Endodermal cell (in vitro differentiated cells): ENCODE data around the gene MEGF10. TPM values are rescaled to one million over a fixed set of nuclear protein-coding genes. Genes with fewer than 3 reads are reported as not detected.
A peak's percentile ranks its signal among the peaks of the same experiment; 100 is the strongest.

Experiments used
- DNase-seq: peaks from one replicate; pipeline ENCODE4 v3.0.0-alpha.2; 2017
- H3K27ac ChIP-seq: 2 replicates; pipeline ENCODE4 v1.5.1; 2013; ENCODE audit warnings: mild to moderate bottlenecking, low read depth, low read length, moderate library complexity
- H3K27me3 ChIP-seq: 2 replicates; pipeline ENCODE4 v1.6.1; 2013; ENCODE audit warnings: mild to moderate bottlenecking, low read length, moderate library complexity; ENCODE audit not compliant: insufficient read depth, control insufficient read depth, poor library complexity, severe bottlenecking
- H3K36me3 ChIP-seq: 2 replicates; pipeline ENCODE4 v1.7.0; 2013; ENCODE audit warnings: mild to moderate bottlenecking, low read length, moderate library complexity; ENCODE audit not compliant: control insufficient read depth, insufficient read depth
- H3K4me1 ChIP-seq: one replicate; pipeline ENCODE4 v1.7.0; 2013; ENCODE audit warnings: low read length; ENCODE audit not compliant: control insufficient read depth, insufficient read depth
- H3K4me3 ChIP-seq: 2 replicates; pipeline ENCODE4 v1.5.1; 2013; ENCODE audit warnings: mild to moderate bottlenecking, low read length, moderate library complexity
- H3K9ac ChIP-seq: 2 replicates; pipeline ENCODE4 v1.6.1; 2013; ENCODE audit warnings: mild to moderate bottlenecking, low read length, moderate library complexity; ENCODE audit not compliant: poor library complexity, severe bottlenecking; ENCODE audit errors: extremely low read depth
- H3K9me3 ChIP-seq: 2 replicates; pipeline ENCODE4 v1.6.1; 2013; ENCODE audit warnings: mild to moderate bottlenecking, low read length, moderate library complexity; ENCODE audit not compliant: control insufficient read depth
- H3K27ac Mint-ChIP-seq: 2 replicates; pipeline ENCODE4 v1.8.0; 2020; ENCODE audit warnings: mixed read lengths
- H3K27me3 Mint-ChIP-seq: 2 replicates; pipeline ENCODE4 v1.8.0; 2021; ENCODE audit warnings: mild to moderate bottlenecking, mixed read lengths; ENCODE audit not compliant: insufficient read depth
- H3K36me3 Mint-ChIP-seq: 2 replicates; pipeline ENCODE4 v1.8.0; 2020; ENCODE audit warnings: low read depth, mixed read lengths
- H3K4me1 Mint-ChIP-seq: 2 replicates; pipeline ENCODE4 v1.8.0; 2020; ENCODE audit warnings: mixed read lengths
- H3K4me3 Mint-ChIP-seq: 2 replicates; pipeline ENCODE4 v1.8.0; 2020; ENCODE audit warnings: mild to moderate bottlenecking, moderate library complexity, mixed read lengths
- H3K9me3 Mint-ChIP-seq: 2 replicates; pipeline ENCODE4 v1.8.0; 2020; ENCODE audit warnings: mild to moderate bottlenecking, mixed read lengths
- CTCF ChIP-seq: fragments of 200-600 bp; sonication (generic); conservative IDR thresholded peaks from 2 replicates; pipeline ENCODE4 v1.5.0; 2021; ENCODE audit warnings: antibody characterized with exemption, mild to moderate bottlenecking
- WGBS, 2 experiments: methylation state at CpG; one replicate each; pipeline versions ENCODE4 v1.1.5 to v1.1.7; 2013; ENCODE audit warnings: missing lambda C conversion rate in 2 of 2, mixed read lengths in 1 of 2; ENCODE audit not compliant: insufficient coverage in 1 of 2, insufficient read length in 1 of 2; 5-methylcytosine and 5-hydroxymethylcytosine counted together
- total RNA-seq, 2 donors: library from RNA; stranded (reverse); fragmentation: NEBNext Ultra II Directional in 1 of 2; extraction: Animal tissue kit (Norgen Biotek cat#: 25700) in 1 of 2; gene quantifications; 2 replicates in 1 of 2; 3 replicates in 1 of 2; pipeline ENCODE4 v1.2.1, GENCODE V29; 2021

Gene MEGF10
- total RNA-seq, 2 donors from 2014 or later = 12.7 to 17.7 TPM

- H3K9me3 ChIP-seq = no peaks in the 10 kb centered on the region
- Mint-ChIP-seq H3K27ac (peak overlapping the region; percentile 60), H3K9me3 (no peaks in the 10 kb centered on the region), H3K4me3 (no peak overlapping the region), H3K36me3 (no peaks in the 10 kb centered on the region), H3K27me3 (no peaks in the 10 kb centered on the region), H3K4me1 (peaks cover 60% of the 10 kb centered on the region)
- peaks cover 28% of the 10 kb centered on the region for H3K4me1 ChIP-seq
- 35 to 73% methylated on average over 2 to 3 of the region's 3 CpGs for WGBS, 2 experiments
- peak; percentile 74 for DNase-seq
- no peak overlapping the region for H3K27ac ChIP-seq
- H3K36me3 ChIP-seq = no peaks in the 10 kb centered on the region
- H3K4me3 ChIP-seq = peak overlapping the region; percentile 30
- TF ChIP-seq CTCF = no peak
- H3K27me3 ChIP-seq = no peaks in the 10 kb centered on the region
- no peak overlapping the region for H3K9ac ChIP-seq
Measured at GRCh38 chr5:127324756-127325155, 34.2 kb downstream of the MEGF10 start.

- no peaks in the 10 kb centered on the region for H3K9me3 Mint-ChIP-seq
- Histone ChIP-seq H3K4me1 (peaks cover 28% of the 10 kb centered on the region), H3K27me3 (no peaks in the 10 kb centered on the region), H3K36me3 (no peaks in the 10 kb centered on the region), H3K27ac (no peak overlapping the region), H3K9me3 (no peaks in the 10 kb centered on the region), H3K9ac (no peak overlapping the region), H3K4me3 (no peak overlapping the region)
- H3K36me3 Mint-ChIP-seq = no peaks in the 10 kb centered on the region
- peaks cover 63% of the 10 kb centered on the region for H3K4me1 Mint-ChIP-seq
- no peaks in the 10 kb centered on the region for H3K27me3 Mint-ChIP-seq
- H3K27ac Mint-ChIP-seq = no peak overlapping the region
- no peak for DNase-seq
- 73 to 91% methylated on average over 4 of the region's 4 CpGs for WGBS, 2 experiments
- peak; percentile 53 for TF ChIP-seq CTCF
- no peak overlapping the region for H3K4me3 Mint-ChIP-seq
Measured at GRCh38 chr5:127326431-127326830, 35.8 kb downstream of the MEGF10 start.

GRCh38 chr5:127326976-127327755 is 36.6 kb downstream of the MEGF10 start:
- Histone ChIP-seq H3K4me3 (no peak overlapping the region), H3K36me3 (no peaks in the 10 kb centered on the region), H3K9ac (no peak overlapping the region), H3K9me3 (no peaks in the 10 kb centered on the region), H3K27ac (no peak overlapping the region), H3K27me3 (no peaks in the 10 kb centered on the region), H3K4me1 (peaks cover 28% of the 10 kb centered on the region)
- Mint-ChIP-seq H3K4me1 (peaks cover 66% of the 10 kb centered on the region), H3K36me3 (no peaks in the 10 kb centered on the region), H3K9me3 (no peaks in the 10 kb centered on the region), H3K27ac (no peak overlapping the region), H3K4me3 (no peak overlapping the region), H3K27me3 (no peaks in the 10 kb centered on the region)
- DNase-seq = no peak
- TF ChIP-seq CTCF = no peak
- 83 to 100% methylated on average over 1 of the region's 1 CpG for WGBS, 2 experiments
